GM18505 (cell line): Measurements from ENCODE around the gene BAZ2B.

ENCODE experiments used
- ATAC-seq: cut with Tn5 transposase; IDR thresholded peaks from one replicate; pipeline ENCODE4 v1.9.1; 2021; ENCODE audit not compliant: unreplicated experiment
- POLR2A ChIP-seq: IDR thresholded peaks from 4 replicates; pipeline ENCODE4 v1.6.1; 2011; ENCODE audit warnings: borderline replicate concordance; ENCODE audit not compliant: insufficient read depth, insufficient read length; ENCODE audit errors: extremely low read depth

BAZ2B gene

DNA sequence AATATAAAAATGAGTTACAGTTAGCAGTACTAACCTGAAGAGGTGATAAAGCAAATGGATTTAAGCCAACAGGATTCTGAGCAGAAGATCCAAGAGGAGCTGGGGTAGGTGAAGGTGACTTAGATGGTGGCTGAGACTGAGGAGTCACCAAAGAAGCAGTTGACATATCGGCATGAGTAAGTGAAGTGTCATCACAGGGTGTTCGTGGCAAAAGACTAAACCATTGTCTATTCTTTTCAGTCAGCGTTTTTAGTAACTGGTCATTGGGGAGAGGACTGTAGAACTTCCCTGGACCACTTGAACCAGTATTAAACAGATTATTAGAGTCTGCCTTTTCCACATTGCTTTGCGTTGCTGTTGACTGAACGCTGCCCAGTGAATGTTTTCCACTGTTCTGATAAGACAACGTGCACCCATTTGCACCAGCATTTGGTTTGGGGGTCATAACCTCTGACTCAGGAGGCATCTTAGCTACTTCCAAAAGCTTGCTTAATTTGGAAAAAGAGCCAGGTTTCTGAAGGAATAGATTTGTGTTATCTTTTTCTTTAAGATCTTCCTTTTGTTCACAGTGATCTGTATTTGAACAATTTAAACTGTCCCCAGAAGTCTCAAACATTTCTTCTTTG, 266.6 kb downstream of the BAZ2B start:
- no peak for ATAC-seq
- TF ChIP-seq POLR2A, result no peak

- TF ChIP-seq POLR2A, result no peak
- ATAC-seq, result no peak
Observed at GRCh38 chr2:159326569-159327255, 289.6 kb downstream of the BAZ2B start.

DNA sequence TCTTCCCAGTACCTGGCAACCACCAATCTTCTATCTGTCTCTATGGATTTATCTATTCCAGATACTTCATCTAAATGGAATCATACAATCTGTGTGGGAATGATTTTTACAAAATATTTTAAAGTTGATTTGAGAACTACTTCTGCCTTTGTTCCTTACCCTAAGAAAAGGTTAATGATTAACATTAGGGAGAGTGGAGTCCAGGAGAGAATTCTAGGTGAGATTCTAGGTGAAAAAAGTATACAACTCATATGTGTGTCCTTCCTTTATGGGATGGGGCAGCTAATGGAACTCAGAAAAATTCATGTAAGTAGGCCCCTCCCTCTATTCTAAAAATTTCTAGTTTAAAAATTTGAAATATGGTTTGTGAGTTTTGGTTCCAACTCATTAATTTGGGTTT, 293.9 kb downstream of the BAZ2B start:
- no peak for ATAC-seq
- no peak for TF ChIP-seq POLR2A

GRCh38 chr2:159317392-159318088, 298.8 kb downstream of the BAZ2B start:
- TF ChIP-seq POLR2A, result no peak
- no peak for ATAC-seq

DNA sequence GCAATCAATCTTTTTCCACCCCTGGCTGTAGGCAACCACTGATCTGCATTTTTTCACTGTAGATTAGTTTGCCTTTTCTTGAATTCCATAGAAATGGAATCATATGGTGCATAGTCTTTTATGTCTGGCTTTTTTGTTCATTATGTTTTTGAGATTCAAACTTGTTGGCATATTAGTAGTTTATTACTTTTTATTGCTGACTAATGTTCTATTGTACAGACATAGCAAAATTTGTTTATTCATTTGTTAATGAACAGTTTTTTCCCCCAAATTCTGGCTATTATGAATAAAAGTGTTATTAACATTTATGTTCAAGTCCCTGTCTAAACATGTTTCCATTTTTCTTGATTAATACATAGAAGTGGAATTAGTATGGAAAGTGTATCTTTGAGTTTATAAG, 308.4 kb downstream of the BAZ2B start:
- ATAC-seq, result no peak
- TF ChIP-seq POLR2A, result no peak

DNA sequence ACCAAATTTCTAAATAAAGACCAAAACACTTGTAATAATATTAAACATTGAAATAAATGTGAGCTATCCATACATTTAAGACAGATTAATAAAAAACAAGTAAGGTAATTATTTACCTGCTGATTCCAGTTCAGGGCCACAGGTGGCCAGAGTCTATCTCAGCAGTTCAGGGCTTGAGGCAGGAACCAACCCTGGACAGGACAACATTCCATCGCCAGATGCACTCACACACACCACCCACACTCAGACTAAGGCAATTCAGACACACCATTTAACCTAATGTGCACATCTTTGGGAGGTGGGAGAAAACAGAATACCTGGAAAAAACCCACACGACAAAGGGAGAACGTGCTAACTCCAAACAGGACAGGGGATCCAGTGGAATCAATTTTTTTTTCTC, 315.8 kb downstream of the BAZ2B start:
- no peak for TF ChIP-seq POLR2A
- ATAC-seq, result no peak

GRCh38 chr2:159298967-159299366, 317.4 kb downstream of the BAZ2B start:
- no peak for TF ChIP-seq POLR2A
- no peak for ATAC-seq

DNA sequence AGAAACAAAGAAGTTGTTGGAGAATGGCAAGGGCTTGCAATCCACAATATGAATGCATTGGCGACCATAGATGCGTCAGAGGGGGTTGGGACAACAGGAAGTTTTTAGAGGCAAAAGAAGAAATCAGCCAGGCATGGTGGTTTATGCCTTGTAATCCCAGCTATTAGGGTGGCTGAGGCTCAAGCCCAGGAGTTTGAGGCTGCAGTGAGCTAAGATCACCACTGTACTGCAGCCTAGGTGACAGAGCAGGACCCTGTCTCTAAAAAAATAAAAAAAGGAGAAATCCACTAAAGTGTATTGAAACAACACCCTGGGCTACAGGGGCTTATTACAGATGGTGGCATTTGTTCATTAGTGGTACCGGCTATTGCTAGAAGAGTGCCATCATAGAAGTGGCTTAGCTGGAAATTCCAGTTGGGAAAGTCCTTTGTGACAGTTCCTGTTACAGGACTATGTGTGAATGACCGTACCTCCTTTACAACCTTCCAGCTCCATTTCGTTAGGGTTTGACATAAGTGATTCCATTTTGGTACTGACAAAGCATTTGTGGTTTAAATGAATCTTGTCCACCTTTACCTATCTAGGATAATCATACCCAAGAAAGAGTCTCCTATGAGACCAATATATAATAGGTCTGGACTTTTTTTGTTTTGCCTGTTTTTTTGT, 319.2 kb downstream of the BAZ2B start:
- ATAC-seq, result no peak
- TF ChIP-seq POLR2A, result no peak

DNA sequence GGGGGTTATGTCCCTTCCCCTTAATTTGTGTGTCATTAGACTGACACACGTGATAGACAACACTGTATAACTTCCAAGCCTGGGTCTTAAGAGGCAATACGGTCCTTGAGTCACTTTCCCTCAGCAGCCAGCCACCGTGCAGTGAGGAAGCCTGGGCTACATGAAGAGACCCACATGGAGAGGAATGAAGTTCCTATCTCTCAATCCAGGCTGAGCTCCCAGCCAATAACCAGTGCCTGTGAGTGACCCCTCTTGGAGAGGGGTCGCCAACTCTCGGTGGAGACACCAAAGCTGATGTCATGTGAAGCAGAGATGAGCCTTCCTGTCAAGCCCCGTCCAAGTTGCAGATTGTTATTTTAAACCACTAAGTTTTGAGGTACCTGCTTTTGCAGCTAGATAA, 324.2 kb downstream of the BAZ2B start:
- ATAC-seq, result no peak
- TF ChIP-seq POLR2A, result no peak

DNA sequence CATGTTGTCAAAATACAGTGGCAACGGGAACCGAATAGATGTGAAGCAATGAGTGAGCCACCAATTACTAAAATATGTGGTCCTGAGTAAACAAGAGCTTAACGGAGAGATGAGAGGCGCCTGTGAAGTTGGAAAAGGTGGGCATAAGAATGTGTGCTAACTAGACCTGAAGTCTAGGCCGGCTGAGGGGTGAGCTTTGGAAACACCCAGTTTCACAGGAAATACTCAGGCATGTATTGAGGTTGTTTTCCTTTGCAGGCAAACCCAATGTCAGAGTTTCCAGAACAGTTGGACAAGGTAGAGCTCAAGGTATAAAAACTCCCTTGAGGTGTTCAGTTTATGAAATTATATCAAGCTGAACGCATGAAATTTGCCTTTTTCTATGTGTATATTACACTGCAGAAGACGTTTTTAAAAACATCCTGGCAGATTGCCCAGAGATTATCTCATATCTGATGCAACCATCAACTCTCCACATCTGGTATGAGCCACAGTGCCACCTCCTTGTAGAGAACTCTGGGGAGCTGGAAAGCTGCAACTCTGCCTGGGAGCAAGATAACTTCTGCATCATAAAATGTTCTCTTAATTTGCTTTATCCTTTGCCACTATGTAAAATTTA, 325.9 kb downstream of the BAZ2B start:
- ATAC-seq, result no peak
- TF ChIP-seq POLR2A, result no peak

DNA sequence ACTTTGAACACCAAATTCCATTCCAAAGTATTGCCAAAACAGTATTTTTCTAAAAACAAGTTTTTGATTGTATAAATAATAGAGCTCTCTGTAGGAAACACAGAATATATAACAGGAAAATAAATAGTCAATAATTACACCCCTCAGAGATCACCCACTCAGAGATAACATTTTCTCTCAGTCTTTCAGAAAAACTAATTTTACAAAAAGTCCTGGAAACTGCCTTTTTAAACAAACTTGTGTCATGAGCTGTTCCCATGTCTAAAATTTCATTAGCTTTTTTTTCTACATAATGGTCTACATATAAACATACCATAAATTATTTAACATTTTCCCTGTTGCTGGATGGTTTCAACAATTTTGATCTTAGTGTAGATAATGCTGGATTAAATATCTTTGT, 328.6 kb downstream of the BAZ2B start:
- TF ChIP-seq POLR2A, result no peak
- no peak for ATAC-seq

GRCh38 chr2:159286709-159287441, 329.5 kb downstream of the BAZ2B start:
- TF ChIP-seq POLR2A, result peak; percentile 87
- ATAC-seq, result peak; percentile 86

DNA sequence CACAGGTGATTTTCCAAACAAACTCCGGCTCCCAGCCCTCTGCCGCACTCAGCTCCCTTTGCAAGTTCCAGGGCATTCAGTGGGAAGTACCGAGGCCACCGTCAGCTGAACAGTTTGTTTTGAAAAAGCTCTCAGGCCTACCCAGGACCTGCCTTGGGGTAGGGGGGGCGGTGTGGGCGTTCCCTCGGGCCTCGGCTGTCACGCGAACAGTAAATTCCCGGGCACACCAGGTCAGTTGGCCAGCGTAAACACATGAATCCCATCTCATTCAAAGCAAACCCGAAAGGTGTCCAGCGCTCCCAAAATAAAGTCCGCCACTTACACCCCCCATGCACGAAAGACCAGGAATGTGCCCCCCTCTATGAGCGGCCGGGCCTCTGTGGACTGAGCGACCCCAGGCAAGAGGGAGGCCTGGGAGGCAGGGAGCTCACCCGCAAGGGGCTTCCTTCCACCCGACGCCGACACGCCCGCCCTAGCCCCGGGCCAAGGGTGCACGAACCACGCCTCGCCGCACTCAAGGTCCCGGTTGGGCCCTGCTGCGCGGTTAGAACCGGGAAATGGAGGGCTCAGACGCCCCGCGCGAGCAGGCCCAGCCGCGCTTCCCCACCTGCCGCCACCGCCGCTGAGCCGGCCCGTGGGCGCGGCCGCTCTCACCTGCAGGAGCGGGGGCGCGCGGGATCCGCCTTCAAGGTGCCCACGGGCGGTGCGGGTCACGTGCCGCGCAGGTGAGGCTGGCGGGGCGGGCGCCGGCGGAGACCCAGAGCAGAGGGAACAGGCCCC, 330.2 kb downstream of the BAZ2B start, which contains the start of gene WDSUB1:
TSS of gene WDSUB1 (minus strand) at position 775 of the 780 bp plus-strand sequence. CDS start 3,634 bp downstream, outside the sequence.
- TF ChIP-seq POLR2A, result no peak
- ATAC-seq, result peak; percentile 29

DNA sequence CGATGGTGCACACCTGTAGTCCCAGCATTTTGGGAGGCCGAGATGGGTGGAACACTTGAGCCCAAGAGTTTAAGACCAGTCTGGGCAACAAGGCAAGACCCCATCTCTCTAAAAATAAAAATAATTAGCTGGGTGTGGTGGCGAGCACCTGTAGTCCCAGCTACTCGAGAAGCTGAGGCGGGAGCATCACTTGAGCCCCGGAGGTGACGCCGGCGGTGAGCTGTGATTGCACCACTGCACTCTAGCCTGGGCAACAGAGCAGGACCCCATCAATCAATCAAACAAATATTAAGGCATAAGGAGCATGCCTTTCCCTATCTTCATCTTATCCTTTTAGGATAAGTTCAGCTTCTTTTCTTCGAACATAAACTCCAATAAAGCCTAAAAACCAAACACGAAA, 330.9 kb downstream of the BAZ2B start:
- no peak for TF ChIP-seq POLR2A
- ATAC-seq, result no peak
